Liver (tissue), 9 donors: ENCODE results near the gene NOP9. TPM values are rescaled to one million over a fixed set of nuclear protein-coding genes. Genes with fewer than 3 reads are reported as not detected.

Experiments used
- DNase-seq: peaks from one replicate; pipeline ENCODE4 v3.0.0-alpha.2; 2017; ENCODE audit warnings: low spot score
- H3K27ac ChIP-seq, 2 donors: one replicate each; pipeline ENCODE4 v1.7.0; 2013; ENCODE audit warnings: inconsistent platforms in 2 of 2, low read length in 2 of 2, control low read depth in 1 of 2, low read depth in 1 of 2, mild to moderate bottlenecking in 1 of 2
- H3K27me3 ChIP-seq, 4 donors: one replicate each; pipeline versions ENCODE4 v1.6.1 to v1.7.0; 2013; ENCODE audit warnings: low read length in 3 of 4, inconsistent platforms in 1 of 4, mild to moderate bottlenecking in 1 of 4, moderate library complexity in 1 of 4; ENCODE audit not compliant: control insufficient read depth in 4 of 4, insufficient read depth in 4 of 4
- H3K36me3 ChIP-seq, 4 donors: one replicate each; pipeline versions ENCODE4 v1.6.1 to v1.7.0; 2013; ENCODE audit warnings: low read length in 3 of 4, mild to moderate bottlenecking in 3 of 4, low read depth in 1 of 4, moderate library complexity in 1 of 4; ENCODE audit not compliant: control insufficient read depth in 4 of 4, insufficient read depth in 3 of 4
- H3K4me1 ChIP-seq, 4 donors: one replicate each; pipeline versions ENCODE4 v1.6.1 to v1.7.0; 2013; ENCODE audit warnings: low read length in 3 of 4, mild to moderate bottlenecking in 3 of 4, moderate library complexity in 1 of 4; ENCODE audit not compliant: control insufficient read depth in 4 of 4, insufficient read depth in 4 of 4
- H3K4me3 ChIP-seq, 3 donors: one replicate each; pipeline versions ENCODE4 v1.6.1 to v1.7.0; 2013; ENCODE audit warnings: low read length in 3 of 3, control low read depth in 1 of 3, low read depth in 1 of 3, mild to moderate bottlenecking in 1 of 3
- H3K9ac ChIP-seq, 2 donors: one replicate each; pipeline ENCODE4 v1.7.0; 2013; ENCODE audit warnings: low read length in 2 of 2, mild to moderate bottlenecking in 2 of 2, moderate library complexity in 2 of 2, control low read depth in 1 of 2, low read depth in 1 of 2
- H3K9me3 ChIP-seq, 4 donors: one replicate each; pipeline versions ENCODE4 v1.6.1 to v1.7.0; 2013; ENCODE audit warnings: low read length in 3 of 4; ENCODE audit not compliant: control insufficient read depth in 4 of 4
- ATF3 ChIP-seq: IDR thresholded peaks from 2 replicates; pipeline ENCODE4 v1.6.1; 2016; ENCODE audit warnings: antibody characterized with exemption
- CTCF ChIP-seq: fragments of 150-350 bp; IDR thresholded peaks from 2 replicates; pipeline ENCODE4 v1.5.1; 2017; ENCODE audit warnings: improper control_type of control experiment, low read depth, low read length; ENCODE audit not compliant: missing input control
- FOXA1 ChIP-seq: IDR thresholded peaks from 2 replicates; pipeline ENCODE4 v1.6.1; 2016; ENCODE audit warnings: antibody characterized with exemption
- FOXA2 ChIP-seq: IDR thresholded peaks from 2 replicates; pipeline ENCODE4 v1.6.1; 2016; ENCODE audit warnings: antibody characterized with exemption
- GABPA ChIP-seq, 2 donors: IDR thresholded peaks in 1 of 2; conservative IDR thresholded peaks in 1 of 2; 2 replicates each; pipeline ENCODE4 v1.6.1; 2016; ENCODE audit warnings: antibody characterized with exemption in 2 of 2, mild to moderate bottlenecking in 1 of 2, moderate library complexity in 1 of 2
- HNF4A ChIP-seq, 2 donors: conservative IDR thresholded peaks; 2 replicates each; pipeline ENCODE4 v1.6.1; 2016; ENCODE audit warnings: antibody characterized with exemption in 2 of 2, mild to moderate bottlenecking in 2 of 2
- JUND ChIP-seq, 2 donors: IDR thresholded peaks; 2 replicates each; pipeline ENCODE4 v1.6.1; 2016; ENCODE audit warnings: antibody characterized with exemption in 2 of 2
- MAX ChIP-seq: IDR thresholded peaks from 2 replicates; pipeline ENCODE4 v1.6.1; 2016; ENCODE audit warnings: antibody characterized with exemption
- NR2F2 ChIP-seq: IDR thresholded peaks from 2 replicates; pipeline ENCODE4 v1.6.1; 2016; ENCODE audit warnings: antibody characterized with exemption
- RAD21 ChIP-seq, 2 donors: IDR thresholded peaks; 2 replicates each; pipeline ENCODE4 v1.6.1; 2016; ENCODE audit warnings: antibody characterized with exemption in 2 of 2, mild to moderate bottlenecking in 2 of 2
- REST ChIP-seq: IDR thresholded peaks from 2 replicates; pipeline ENCODE4 v1.6.1; 2016; ENCODE audit warnings: antibody characterized with exemption, mild to moderate bottlenecking
- RXRA ChIP-seq, 2 donors: IDR thresholded peaks; 2 replicates each; pipeline ENCODE4 v1.6.1; 2017 to 2018; ENCODE audit warnings: antibody characterized with exemption in 2 of 2, mild to moderate bottlenecking in 1 of 2
- SP1 ChIP-seq: IDR thresholded peaks from 2 replicates; pipeline ENCODE4 v1.6.1; 2018; ENCODE audit warnings: antibody characterized with exemption, mild to moderate bottlenecking
- TAF1 ChIP-seq: conservative IDR thresholded peaks from 2 replicates; pipeline ENCODE4 v1.6.1; 2016; ENCODE audit warnings: antibody characterized with exemption, mild to moderate bottlenecking
- YY1 ChIP-seq: IDR thresholded peaks from 2 replicates; pipeline ENCODE4 v1.6.1; 2016; ENCODE audit warnings: antibody characterized with exemption, mild to moderate bottlenecking
- ZBTB33 ChIP-seq: IDR thresholded peaks from 2 replicates; pipeline ENCODE4 v1.6.1; 2016; ENCODE audit warnings: antibody characterized with exemption
- WGBS: extraction: QIAGEN DNeasy Blood & Tissue Kit; methylation state at CpG from one replicate; pipeline ENCODE4 v1.1.7; 2013; 5-methylcytosine and 5-hydroxymethylcytosine counted together
- polyA plus RNA-seq, 2 donors: library from polyadenylated mRNA; stranded (reverse) in 1 of 2; unstranded in 1 of 2; fragments of 200-250 nt in 1 of 2; fragments of >200 nt in 1 of 2; fragmentation: Nextera tagmentation in 1 of 2; extraction: Ambion mirVana in 1 of 2; gene quantifications; one replicate each; pipeline versions ENCODE4 v1.2.1 to v1.2.3, GENCODE V29; 2013 to 2015
- total RNA-seq, 2 donors: library from RNA; depleted of rRNA; stranded (reverse); fragments of >200 nt; gene quantifications; one replicate each; pipeline ENCODE4 v1.2.3, GENCODE V29; 2014
- donor health status: healthy.
- donor health status: healthy.
- donor health status: healthy.
- donor health status: healthy.
- donor health status: healthy.

The NOP9 gene
- total and polyA plus RNA-seq, 4 donors: 3.8 to 18.2 (median 9.7) TPM

GRCh38 chr14:24254630-24255392 is 44.8 kb upstream of the NOP9 start:
- WGBS: 93% methylated on average over 19 of the region's 19 CpGs
- Histone ChIP-seq H3K9me3 (no peaks in the 10 kb centered on the region), H3K27ac (no peak overlapping the region), H3K9ac (no peak overlapping the region), H3K36me3 (peaks cover 0 to 11% (median 1%) of the 10 kb centered on the region in 4 donors), H3K4me1 (no peaks in the 10 kb centered on the region), H3K4me3 (no peak overlapping the region), H3K27me3 (no peaks in the 10 kb centered on the region)
- TF ChIP-seq ZBTB33 (no peak), GABPA (IDR thresholded peaks at IDR 0.05 in 1 of 2, conservative IDR thresholded peaks at IDR 0.05 in 1 of 2) (no peak), MAX (no peak), FOXA2 (no peak), FOXA1 (no peak), SP1 (no peak), ATF3 (no peak), REST (no peak), NR2F2 (no peak), RAD21 (IDR thresholded peaks at IDR 0.05) (no peak), RXRA (IDR thresholded peaks at IDR 0.05) (no peak), HNF4A (conservative IDR thresholded peaks at IDR 0.05) (no peak)
- no peak for DNase-seq

- no peaks in the 10 kb centered on the region for H3K27me3 ChIP-seq
- TF ChIP-seq RAD21 (IDR thresholded peaks at IDR 0.05) (no peak), RXRA (IDR thresholded peaks at IDR 0.05) (no peak), ATF3 (no peak), CTCF (no peak), TAF1 (no peak), SP1 (no peak), FOXA2 (no peak), FOXA1 (no peak), YY1 (no peak), JUND (IDR thresholded peaks at IDR 0.05) (no peak), HNF4A (conservative IDR thresholded peaks at IDR 0.05) (no peak)
- no peaks in the 10 kb centered on the region for H3K4me1 ChIP-seq
- DNase-seq: no peak
- H3K27ac ChIP-seq: no peak overlapping the region
- H3K9ac ChIP-seq: no peak overlapping the region
- H3K4me3 ChIP-seq: no peak overlapping the region
- WGBS: 96% methylated on average over 8 of the region's 8 CpGs
- no peaks in the 10 kb centered on the region for H3K9me3 ChIP-seq
- peaks cover 0 to 11% (median 1%) of the 10 kb centered on the region in 4 donors for H3K36me3 ChIP-seq
Measured at GRCh38 chr14:24255438-24255837, 44.2 kb upstream of the NOP9 start.
